GM12878 (cell line): ENCODE results near the gene CLASP1. TPM values are rescaled to one million over a fixed set of nuclear protein-coding genes. Genes with fewer than 3 reads are reported as not detected.

Experiments used
- ATAC-seq: fragments of 200-7000 bp; cut with Tn5 transposase; 3 replicates; pipeline ENCODE4 v1.9.1; 2020; ENCODE audit warnings: mild to moderate bottlenecking, moderate library complexity
- BruUV-seq: library from RNA; stranded (reverse); fragments of 400-500 nt; replicated peaks from 2 replicates; lab custom pipeline; 2021; lab: Mats Ljungman, UMichigan
- CTCF ChIA-PET: fragments of 300-600 bp; sonication (Branson Sonifier 250); formaldehyde crosslinking; extraction: SDS; loops from one replicate; lab custom pipeline; 2021; ENCODE audit warnings: inconsistent platforms; lab: Yijun Ruan, JAX
- POLR2A ChIA-PET: fragments of 350-600 bp; formaldehyde crosslinking; extraction: SDS; loops from one replicate; lab custom pipeline; 2021; ENCODE audit warnings: inconsistent platforms; lab: Charles Lee
- RAD21 ChIA-PET: fragments of 300-600 bp; sonication (Branson Sonifier 250); formaldehyde crosslinking; loops from one replicate; lab custom pipeline; 2023; ENCODE audit warnings: antibody characterized with exemption; ENCODE audit not compliant: unreplicated experiment; lab: Charles Lee
- SMC1A ChIA-PET: fragments of 300-600 bp; sonication (Branson Sonifier 250); formaldehyde crosslinking; loops from one replicate; lab custom pipeline; 2023; ENCODE audit not compliant: unreplicated experiment, uncharacterized antibody; lab: Charles Lee
- DNase-seq: peaks from one replicate; pipeline ENCODE4 v3.0.0-alpha.2; 2011; ENCODE audit warnings: low read depth, low spot score
- FAIRE-seq: peaks from 3 replicates; lab custom pipeline; 2011; peaks lifted over from hg19 to GRCh38; lab: Jason Lieb, UNC
- H2AFZ ChIP-seq: 2 replicates; pipeline ENCODE4 v1.6.0; 2011; ENCODE audit warnings: low read depth, low read length, control low read depth; ENCODE audit not compliant: control insufficient read depth
- H3K27ac ChIP-seq: 2 replicates; pipeline ENCODE4 v1.5.1; 2011; ENCODE audit warnings: control low read depth; ENCODE audit not compliant: control insufficient read depth, insufficient read depth
- H3K27me3 ChIP-seq, 2 experiments: replicated peaks in 1 of 2; 2 replicates each; pipeline versions ENCODE4 v1.6.0 to v1.6.1; 2011; ENCODE audit warnings: low read length in 1 of 2; ENCODE audit not compliant: control insufficient read depth in 2 of 2, insufficient read depth in 2 of 2
- H3K36me3 ChIP-seq, 2 experiments: 2 replicates each; pipeline ENCODE4 v1.5.1; 2011; ENCODE audit warnings: low read length in 1 of 2; ENCODE audit not compliant: control insufficient read depth in 2 of 2, insufficient read depth in 2 of 2
- H3K4me1 ChIP-seq: 2 replicates; pipeline ENCODE4 v1.6.1; 2011; ENCODE audit warnings: mild to moderate bottlenecking, low read length, moderate library complexity, mixed read lengths; ENCODE audit not compliant: control insufficient read depth, insufficient read depth
- H3K4me2 ChIP-seq: 2 replicates; pipeline ENCODE4 v1.6.0; 2011; ENCODE audit warnings: control low read depth; ENCODE audit not compliant: control insufficient read depth, insufficient read depth
- H3K4me3 ChIP-seq: fragments of 200-600 bp; sonication (generic); 2 replicates; pipeline ENCODE4 v1.5.1; 2016
- H3K79me2 ChIP-seq: 2 replicates; pipeline ENCODE4 v1.6.0; 2011; ENCODE audit warnings: low read length; ENCODE audit not compliant: control insufficient read depth, insufficient read depth
- H3K9ac ChIP-seq: 2 replicates; pipeline ENCODE4 v1.8.0; 2011; ENCODE audit warnings: low read length, control low read depth, mixed read lengths; ENCODE audit not compliant: control insufficient read depth, insufficient read depth
- H3K9me3 ChIP-seq: replicated peaks from 3 replicates; pipeline ENCODE4 v1.5.1; 2011; ENCODE audit warnings: mild to moderate bottlenecking, low read length; ENCODE audit not compliant: control insufficient read depth, insufficient read depth
- H4K20me1 ChIP-seq: 2 replicates; pipeline ENCODE4 v1.6.0; 2011; ENCODE audit not compliant: control insufficient read depth, insufficient read depth
- ATF7 ChIP-seq: fragments of 450-650 bp; IDR thresholded peaks from 2 replicates; pipeline ENCODE4 v1.6.1; 2016; ENCODE audit warnings: low read depth, mild to moderate bottlenecking
- BRCA1 ChIP-seq: IDR thresholded peaks from 2 replicates; pipeline ENCODE4 v1.6.1; 2011; ENCODE audit warnings: low read depth, low read length, improper control_type of control experiment
- CBFB ChIP-seq: IDR thresholded peaks from 2 replicates; pipeline ENCODE4 v1.6.1; 2016; ENCODE audit warnings: antibody characterized with exemption, low read depth
- MAX ChIP-seq: IDR thresholded peaks from 2 replicates; pipeline ENCODE4 v1.6.1; 2012; ENCODE audit warnings: low read depth, low read length, improper control_type of control experiment
- NFIC ChIP-seq: IDR thresholded peaks from 2 replicates; pipeline ENCODE4 v1.6.1; 2012; ENCODE audit warnings: low read depth, mild to moderate bottlenecking, inconsistent platforms, low read length, moderate library complexity
- PRDM15 ChIP-seq: fragments of 450-650 bp; formaldehyde crosslinking; IDR thresholded peaks from 2 replicates; pipeline ENCODE4 v1.4.0; 2020; ENCODE audit warnings: mild to moderate bottlenecking, moderate library complexity
- RAD51 ChIP-seq: fragments of 450-650 bp; IDR thresholded peaks from 2 replicates; pipeline ENCODE4 v1.6.1; 2016; ENCODE audit warnings: moderate library complexity, mild to moderate bottlenecking, inconsistent platforms
- SMC3 ChIP-seq: IDR thresholded peaks from 2 replicates; pipeline ENCODE4 v1.6.1; 2011; ENCODE audit warnings: low read length, improper control_type of control experiment, borderline replicate concordance
- TCF7 ChIP-seq: IDR thresholded peaks from 2 replicates; pipeline ENCODE4 v1.6.1; 2014; ENCODE audit warnings: antibody characterized with exemption, borderline replicate concordance
- ZBTB4 ChIP-seq: fragments of 450-650 bp; formaldehyde crosslinking; IDR thresholded peaks from 2 replicates; pipeline ENCODE4 v1.4.0; 2022; ENCODE audit warnings: mild to moderate bottlenecking, moderate library complexity
- ZNF592 ChIP-seq: fragments of 450-650 bp; IDR thresholded peaks from 2 replicates; pipeline ENCODE4 v1.6.1; 2017; ENCODE audit warnings: mild to moderate bottlenecking, moderate library complexity
- WGBS: methylation state at CpG from one replicate; pipeline ENCODE4 v1.1.6; 2016; ENCODE audit warnings: low lambda C conversion rate; ENCODE audit not compliant: insufficient replicate concordance, insufficient coverage; ENCODE audit errors: missing lambda C conversion rate; 5-methylcytosine and 5-hydroxymethylcytosine counted together
- in situ Hi-C: fragments of 300-500 bp; cut with MboI; formaldehyde crosslinking; loops from 9 replicates; pipeline ENCODE4 v1.14.3; 2018; ENCODE audit warnings: mixed read lengths
- intact Hi-C: fragments of 100-400 bp; cut with micrococcal nuclease; formaldehyde crosslinking; loops from one replicate; pipeline ENCODE4 v1.14.2; 2022; ENCODE audit not compliant: unreplicated experiment
- polyA plus RNA-seq, 11 experiments: library from polyadenylated mRNA; depleted of rRNA in 4 of 11; unstranded in 6 of 11; stranded (reverse) in 5 of 11; fragments of >200 nt; fragmentation: Nextera tagmentation in 4 of 11; fragmentation: Illumina TruSeq in 1 of 11; extraction: Ambion mirVana in 4 of 11; extraction: Trizol in 1 of 11; gene quantifications; 1 replicate in 1 of 11; 2 replicates in 10 of 11; pipeline versions ENCODE4 v1.2.1 to v1.2.3, GENCODE V29; 2011 to 2016; ENCODE audit warnings: inconsistent platforms in 2 of 11, missing spikeins in 2 of 11, low read depth in 1 of 11
- total RNA-seq, 4 experiments: library from RNA; depleted of rRNA in 3 of 4; stranded (reverse); fragments of >200 nt in 3 of 4; fragmentation: Illumina TruSeq in 1 of 4; extraction: Trizol in 1 of 4; gene quantifications; 2 replicates each; pipeline versions ENCODE4 v1.2.1 to v1.2.3, GENCODE V29; 2013 to 2021

Gene CLASP1
- total and polyA plus RNA-seq, 10 of the 15 experiments (the other 5 are each of a cell fraction or from before 2014, with no cell fraction given), result 1.4 to 62.4 (median 32.9) TPM

- H3K4me1 ChIP-seq, result no peaks in the 10 kb centered on the region
- H3K36me3 ChIP-seq, result peaks cover 11 to 20% of the 10 kb centered on the region in 2 experiments
- no peak overlapping the region for H3K9ac ChIP-seq
- H3K27me3 ChIP-seq, result no peaks in the 10 kb centered on the region
- ATAC-seq (no peak), DNase-seq (no peak), FAIRE-seq (no peak)
- H2AFZ ChIP-seq, result no peak overlapping the region
- no peak overlapping the region for H3K4me3 ChIP-seq
- H3K79me2 ChIP-seq, result peaks cover 2% of the 10 kb centered on the region
- WGBS, result 98% methylated on average over 10 of the region's 10 CpGs
- POLR2A ChIA-PET, result no interaction called here
- no TSS peak for BruUV-seq
- H3K9me3 ChIP-seq, result no peaks in the 10 kb centered on the region
- no peak overlapping the region for H3K27ac ChIP-seq
- TF ChIP-seq ZBTB4 (no peak), NFIC (no peak), BRCA1 (no peak), MAX (no peak), ZNF592 (no peak), SMC3 (no peak), PRDM15 (no peak), TCF7 (no peak), CBFB (no peak), ATF7 (no peak), RAD51 (no peak)
- in situ Hi-C loops (no loop called here), intact Hi-C loops (no loop called here)
- H3K4me2 ChIP-seq, result no peak overlapping the region
- H4K20me1 ChIP-seq, result no peaks in the 10 kb centered on the region
- CTCF ChIA-PET, result interaction anchor here (1.1 kb wide), 1 partner anchor 168 kb away, joined by 3 read pairs; no protein-coding TSS in a partner anchor
- SMC1A ChIA-PET, result no interaction called here
- RAD21 ChIA-PET, result interaction anchor here (0.9 kb wide), 1 partner anchor 9 kb away, joined by 3 read pairs; no protein-coding TSS in a partner anchor
These were observed 127.9 kb downstream of the CLASP1 start for GRCh38 chr2:121521359-121521758.
